NCI-H446 (cell line): ENCODE measurements around the gene ME3.
"Not testable (repeated sequence)": the region's sequence is repeated elsewhere in the genome, so short reads cannot be mapped to it uniquely, and the experiment has no call there.

Experiments
- DNase-seq, 2 experiments: peaks; one replicate each; lab custom pipeline; 2025; lab: John Stamatoyannopoulos, UW

Gene ME3

DNA sequence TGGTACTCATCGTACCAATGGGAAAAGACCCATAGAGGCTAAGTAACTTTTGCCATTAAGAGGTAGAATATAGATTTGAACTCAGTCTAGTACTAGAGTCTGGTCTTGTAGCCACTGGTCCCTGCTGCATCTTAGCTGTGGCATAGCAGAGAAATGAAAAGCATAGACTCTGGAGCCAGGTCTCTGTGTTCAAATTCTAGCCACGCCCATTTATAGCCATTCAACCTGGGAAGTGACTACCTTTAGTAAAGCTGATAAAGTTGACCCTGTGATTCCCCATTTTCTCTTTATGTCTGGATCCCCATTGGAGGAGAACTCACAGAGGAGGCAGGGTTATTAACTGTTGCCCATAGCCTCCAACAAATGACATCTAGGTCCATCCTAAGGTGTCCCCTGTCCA, 113.6 kb downstream of the ME3 start:
- DNase-seq, result no peak

DNA sequence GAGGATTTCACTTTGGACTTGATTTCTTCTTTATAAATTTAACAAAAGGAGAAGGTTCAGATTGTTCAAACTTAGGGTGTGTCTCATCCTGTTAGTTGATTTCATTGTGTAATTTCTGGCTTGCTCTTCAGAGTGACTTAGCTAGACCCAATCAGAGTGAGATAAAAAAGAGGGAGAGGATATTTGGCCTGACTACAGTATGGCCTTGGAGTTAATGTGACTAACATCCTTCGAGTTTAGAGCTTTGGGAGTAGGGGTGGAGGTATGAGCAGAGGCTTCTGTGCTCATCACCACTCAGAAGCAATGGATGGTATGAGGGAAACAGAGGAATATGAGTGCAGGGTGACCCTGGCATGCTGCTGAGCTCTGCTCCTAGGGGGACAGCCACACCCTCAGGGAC, 114.2 kb downstream of the ME3 start:
- DNase-seq, result no peak

DNA sequence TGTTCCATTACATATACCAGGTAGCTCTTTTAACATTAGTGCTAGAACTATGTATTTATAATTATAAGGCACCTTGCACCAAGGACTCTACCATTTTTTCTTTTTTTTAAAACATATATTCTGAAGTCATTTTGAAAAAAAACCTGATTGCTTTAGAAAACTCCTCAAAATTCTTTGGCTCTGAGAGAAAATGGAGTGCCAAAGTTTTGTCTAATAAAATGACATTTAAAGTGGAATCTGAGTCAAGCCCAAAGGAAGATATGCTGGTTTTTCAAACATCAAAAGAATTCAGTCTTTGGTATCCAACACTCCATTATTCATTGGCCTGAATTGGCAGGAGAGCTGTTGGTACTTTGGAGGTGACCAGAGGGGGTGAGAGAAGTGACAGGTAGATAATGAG, 116.5 kb downstream of the ME3 start:
- DNase-seq, result no peak

DNA sequence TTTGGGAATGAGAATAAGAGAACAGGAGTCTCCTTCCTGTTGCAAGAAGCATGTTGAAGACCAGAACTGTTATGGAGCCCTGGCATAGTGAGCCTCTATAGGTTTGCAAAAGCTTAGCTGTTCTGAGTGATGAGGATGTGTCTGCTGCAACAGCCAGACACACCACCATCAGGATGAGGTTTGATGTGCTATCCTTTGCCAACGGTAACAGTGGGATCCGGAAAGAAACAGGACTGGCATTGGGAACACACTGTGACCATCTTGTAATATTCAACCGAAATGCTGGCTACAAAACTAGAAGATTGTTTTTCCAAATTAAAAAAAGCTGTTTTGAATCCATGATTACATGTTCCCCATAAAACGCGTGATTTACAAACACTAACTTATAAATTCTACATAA, 117.0 kb downstream of the ME3 start:
- no peak for DNase-seq

DNA sequence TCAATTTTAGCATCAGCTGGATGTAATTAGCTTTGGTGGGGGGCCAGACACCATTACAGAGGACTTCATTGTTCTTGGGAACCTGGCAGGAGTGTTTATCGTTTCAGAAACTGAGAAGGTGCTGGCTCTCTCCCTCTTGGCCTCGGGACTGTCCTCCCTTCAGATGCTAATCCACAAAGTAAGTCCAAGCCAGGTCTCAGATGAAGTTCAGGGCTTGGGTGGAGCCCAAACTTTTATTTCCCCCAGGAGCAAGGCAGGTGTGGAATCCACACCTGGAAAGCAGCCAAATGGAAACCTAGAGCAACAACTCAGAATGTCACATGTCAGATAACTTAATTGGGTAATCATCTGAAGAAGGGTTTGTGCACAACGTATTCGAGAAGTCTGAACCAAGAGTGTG, 119.2 kb downstream of the ME3 start:
- no peak for DNase-seq

DNA sequence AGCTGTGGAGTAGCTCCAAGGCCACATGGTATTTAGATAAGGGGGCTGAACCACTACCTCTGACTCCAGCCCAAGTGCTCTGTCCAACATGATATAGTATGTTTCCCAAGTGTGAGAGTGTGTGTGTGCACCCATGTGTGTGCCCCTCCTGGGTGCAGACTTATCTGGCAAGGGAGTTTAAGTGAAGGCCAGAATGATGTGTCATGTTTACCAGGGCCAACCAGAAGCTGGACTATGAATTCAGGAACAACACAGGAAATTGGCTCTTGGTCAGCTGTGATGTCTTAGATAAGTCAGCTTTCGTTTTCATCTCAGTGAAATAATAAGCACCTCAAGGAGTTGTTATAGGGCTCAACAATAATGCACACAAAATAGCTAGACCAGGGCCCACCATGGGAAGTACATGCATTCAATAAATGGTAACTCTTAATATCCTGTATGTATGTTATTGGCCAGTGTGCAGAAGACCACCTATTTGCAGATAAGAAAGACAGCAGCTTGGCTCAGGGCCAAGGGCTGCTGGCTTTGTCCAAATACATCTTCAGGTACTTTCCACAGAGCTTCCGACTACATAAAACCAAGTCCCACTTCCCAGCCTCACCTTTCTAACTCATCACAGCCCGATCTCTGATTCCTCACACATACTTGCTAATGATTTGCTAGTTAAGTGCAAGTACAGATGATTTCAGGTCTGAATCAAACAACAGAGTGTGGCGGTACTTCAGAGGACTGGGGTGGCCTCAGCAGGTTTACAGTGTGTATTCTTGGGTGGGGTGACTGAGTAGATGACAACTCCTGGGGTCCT, 120.9 kb downstream of the ME3 start:
- DNase-seq, result peak in 1 of 2 experiments; percentile 41

DNA sequence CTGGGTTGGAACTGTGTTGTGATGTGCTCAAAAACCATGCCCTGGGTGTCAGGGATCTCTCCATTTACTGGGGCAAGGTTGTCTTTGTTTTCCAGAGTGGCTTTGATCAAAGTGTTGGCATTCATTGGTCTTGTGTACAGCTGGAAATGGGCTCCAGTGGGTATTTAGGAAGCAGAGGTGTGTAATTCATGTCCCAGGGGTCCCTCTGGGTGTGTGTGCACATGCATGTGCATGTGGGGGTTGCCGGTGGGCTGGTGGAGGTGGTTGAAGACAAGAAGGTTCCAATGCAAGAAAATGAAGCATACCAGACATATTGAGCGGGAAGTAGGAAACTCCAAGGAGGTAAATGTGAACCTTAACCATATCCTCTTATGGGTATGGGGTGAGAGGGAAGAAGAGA, 121.7 kb downstream of the ME3 start:
- DNase-seq, result no peak

DNA sequence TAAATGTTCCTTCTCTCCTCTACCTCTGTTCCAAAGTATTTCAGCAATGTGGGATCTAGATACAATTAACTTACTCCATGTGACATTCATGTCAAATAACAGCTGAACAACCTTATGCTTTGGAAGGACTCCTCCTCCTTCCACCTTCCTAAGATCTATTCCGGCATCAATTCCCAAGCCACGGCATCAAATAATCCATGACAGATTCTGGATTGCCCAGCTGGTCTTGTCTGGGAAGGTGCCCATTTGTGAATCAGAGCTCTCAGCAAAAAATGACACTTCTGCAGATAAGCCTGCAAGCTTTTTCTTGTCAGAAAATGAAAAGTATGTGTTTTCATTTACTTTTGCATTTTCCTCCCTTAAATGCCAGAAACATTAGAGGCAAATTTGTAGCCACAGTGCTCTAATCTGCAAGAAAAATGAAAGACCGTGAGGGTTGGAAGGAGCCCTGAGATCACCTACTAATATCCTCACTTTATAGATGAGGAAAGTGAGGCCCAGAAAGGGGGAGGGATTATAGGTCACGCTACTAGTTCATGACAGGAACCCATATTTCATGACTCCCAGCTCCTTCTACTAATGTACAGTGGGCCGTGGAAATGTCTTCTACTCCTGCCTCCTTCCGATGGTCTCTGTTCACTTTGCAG, 124.0 kb downstream of the ME3 start:
- DNase-seq, result peak in 1 of 2 experiments; percentile 43

DNA sequence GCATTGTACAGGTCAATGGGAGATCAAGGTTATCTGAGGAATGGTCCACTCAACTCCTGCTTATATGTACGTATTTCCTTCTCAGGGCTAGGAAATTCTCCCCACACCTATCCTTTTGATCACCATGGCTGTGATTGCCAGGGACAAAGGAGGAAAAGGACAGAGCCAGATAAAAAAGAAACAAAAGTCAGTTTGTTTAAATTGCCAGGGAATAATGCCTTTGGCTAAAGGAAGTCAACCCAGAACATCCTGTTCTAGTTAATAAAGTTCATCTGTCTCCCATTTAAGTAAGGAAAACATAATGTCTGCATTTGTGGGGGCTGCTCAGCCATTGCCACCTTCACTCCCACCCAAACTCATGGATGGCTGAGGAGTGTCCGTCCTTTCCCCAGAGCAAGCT, 124.7 kb downstream of the ME3 start:
- DNase-seq, result no peak

DNA sequence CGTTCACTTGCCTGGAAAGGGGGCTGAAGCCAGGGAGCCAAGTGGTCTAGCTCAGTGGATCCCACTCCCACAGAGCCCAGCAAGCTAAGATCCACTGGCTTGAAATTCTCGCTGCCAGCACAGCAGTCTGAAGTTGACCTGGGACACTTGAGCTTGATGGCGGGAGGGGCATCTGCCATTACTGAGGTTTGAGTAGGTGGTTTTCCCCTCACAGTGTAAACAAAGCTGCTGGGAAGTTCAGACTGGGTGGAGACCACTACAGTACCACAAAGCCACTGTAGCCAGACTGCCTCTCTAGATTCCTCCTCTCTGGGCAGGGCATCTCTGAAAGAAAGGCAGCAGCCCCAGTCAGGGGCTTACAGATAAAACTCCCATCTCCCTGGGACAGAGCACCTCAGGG, 131.1 kb downstream of the ME3 start:
- not testable (repeated sequence) for DNase-seq

DNA sequence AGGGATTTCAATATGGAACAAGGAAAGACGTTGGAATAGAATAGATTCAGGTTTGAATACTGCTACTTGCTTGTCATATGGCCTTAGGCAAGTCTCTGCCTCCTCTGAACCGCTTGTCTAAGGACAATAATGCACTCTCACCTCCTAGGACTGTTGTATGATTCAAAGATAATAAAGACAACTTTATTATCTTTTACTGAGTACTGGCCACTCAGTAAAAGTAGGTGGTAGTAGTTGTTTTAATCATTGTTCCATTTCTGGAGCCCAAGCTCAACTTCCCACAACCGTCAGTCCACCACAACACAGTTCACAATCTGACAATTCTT, 134.2 kb downstream of the ME3 start:
- DNase-seq, result no peak

DNA sequence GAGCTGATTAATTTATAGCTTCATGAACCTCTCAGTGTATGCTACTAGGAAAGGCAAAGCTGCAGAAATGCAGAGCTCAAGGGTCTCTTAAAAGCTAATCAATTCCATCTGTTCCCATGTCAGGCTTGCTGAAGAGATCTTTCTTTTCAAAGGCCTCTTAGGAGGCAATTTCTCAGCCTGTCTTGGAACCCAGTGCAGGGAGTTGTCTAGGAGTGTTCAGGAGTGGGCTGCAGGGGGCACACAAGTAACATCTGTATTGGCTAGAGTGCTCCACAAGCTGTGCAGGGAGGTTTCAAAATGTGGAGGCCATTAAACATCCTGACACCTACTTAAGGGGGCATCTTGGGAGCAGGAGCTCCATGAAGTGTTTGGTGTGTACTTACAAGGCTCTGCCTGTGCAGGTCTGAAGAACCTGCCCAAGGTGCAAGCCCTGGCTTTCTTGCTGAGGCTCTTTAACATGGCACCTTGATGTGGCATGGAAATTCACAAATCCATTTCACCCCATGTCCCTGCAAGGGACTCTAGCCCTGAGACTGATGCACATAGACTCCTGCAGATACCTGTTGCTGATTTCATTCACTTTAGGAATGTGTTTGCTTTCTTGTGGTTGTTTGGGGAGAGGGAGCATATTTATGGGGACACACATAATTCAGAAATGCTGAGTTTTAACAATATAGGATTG, 134.7 kb downstream of the ME3 start:
- DNase-seq, result no peak

DNA sequence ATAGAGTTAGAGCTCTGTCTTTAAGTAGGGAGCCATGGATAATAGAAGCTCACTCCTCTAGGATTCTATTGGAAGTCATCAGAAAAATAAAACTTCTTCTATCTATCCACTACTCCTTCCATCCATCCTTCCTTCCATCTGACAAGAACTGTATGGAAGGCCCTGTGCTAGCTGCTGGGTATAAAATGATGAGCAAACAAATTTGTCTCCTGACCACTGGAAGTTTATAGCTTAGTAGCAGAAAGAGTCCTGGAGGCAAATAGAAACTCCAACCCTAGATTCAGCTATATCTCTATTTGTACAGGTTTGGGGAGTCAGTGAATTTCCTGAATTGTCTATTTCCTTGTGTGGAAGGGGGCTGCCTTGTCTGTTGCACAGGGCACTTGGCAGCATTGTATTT, 136.6 kb downstream of the ME3 start:
- DNase-seq, result no peak

DNA sequence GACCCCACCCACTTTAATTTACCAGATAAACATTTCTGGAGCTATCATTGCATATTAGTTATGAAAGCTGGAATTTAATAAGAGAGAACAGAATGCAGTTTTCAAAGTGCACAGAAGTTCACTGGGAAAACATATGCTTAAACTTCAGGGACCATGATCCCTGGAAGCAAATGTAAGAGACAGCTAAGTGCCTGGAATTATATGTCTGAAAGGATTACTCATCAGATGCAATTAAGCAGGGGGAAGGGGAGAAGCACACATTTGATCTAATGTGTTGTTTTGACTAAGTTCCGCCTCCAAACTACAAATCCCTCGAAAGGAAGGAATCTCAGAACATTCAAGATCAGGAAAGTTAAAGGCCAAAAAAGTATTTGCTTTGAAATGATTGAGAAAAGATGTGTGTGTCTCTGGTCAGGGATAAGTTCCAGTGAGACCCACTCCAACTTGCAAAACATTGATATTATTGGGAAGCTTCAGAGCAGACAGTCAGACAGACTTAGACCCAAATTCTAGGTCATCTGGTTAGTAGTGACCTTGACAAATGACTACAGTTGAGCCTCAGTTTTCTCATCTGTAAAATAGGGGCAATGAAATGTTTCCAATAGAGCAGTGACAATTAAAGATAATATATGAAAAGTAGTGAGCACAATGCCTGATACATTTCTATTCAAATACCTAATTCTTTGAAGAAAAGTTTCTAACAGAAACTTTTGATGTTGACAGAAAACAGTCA, 147.6 kb downstream of the ME3 start:
- no peak for DNase-seq

DNA sequence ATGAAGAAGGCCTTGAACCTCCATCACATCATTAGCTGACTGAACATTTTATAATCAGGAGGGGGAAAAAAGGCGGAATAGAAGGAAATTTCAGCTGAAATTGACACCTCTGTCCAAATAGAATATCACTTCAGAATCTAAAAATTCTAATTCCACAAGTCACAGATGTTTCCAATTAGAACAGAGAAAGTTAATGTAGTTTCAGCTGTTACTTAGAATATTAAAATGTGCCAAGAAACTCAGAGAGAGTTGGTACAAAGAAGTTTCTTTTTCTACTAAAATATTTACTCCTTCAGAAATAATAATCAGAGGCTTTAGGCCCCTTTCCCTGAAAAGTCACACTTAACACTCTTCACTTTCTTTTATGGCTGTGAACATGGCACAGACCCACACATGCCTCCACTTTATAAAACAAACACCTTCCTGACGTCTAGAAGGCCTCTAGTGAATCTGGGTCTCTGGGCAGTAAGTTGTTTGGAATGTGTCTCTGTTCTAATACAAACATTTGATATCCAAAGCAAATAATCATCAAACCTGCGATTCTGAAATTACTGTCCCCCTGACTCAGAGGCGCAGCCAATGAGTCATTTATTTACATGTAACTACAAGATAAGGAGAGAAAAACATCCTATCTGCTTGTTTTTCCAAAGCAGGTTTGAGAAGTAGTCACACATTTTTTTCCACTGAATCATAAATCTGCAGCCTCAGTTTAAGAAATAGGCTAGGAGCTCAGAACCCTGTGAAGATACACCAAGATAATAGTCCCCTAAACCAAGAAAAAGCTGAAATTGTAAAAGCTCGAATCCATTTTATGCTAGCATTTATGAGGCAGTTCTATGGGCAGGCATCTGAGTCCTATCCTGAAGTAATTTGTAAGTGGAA, 148.4 kb downstream of the ME3 start:
- DNase-seq, result no peak

DNA sequence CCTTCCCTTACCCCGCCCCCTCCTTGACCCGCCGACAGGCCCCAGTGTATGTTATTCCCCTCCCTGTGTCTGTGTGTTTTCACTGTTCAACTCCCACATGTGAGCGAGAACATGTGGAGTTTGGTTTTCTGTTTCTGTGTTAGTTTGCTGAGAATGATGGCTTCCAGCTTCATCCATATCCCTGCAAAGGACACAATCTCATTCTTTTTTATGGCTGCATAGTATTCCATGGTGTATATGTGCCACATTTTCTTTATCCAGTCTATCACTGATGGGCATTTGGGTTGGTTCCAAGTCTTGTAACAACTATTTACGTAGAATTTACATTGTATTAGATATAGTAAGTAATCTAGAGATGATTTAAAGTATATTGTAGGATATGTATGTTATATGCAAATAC, 149.9 kb downstream of the ME3 start:
- DNase-seq, result not testable (repeated sequence)

DNA sequence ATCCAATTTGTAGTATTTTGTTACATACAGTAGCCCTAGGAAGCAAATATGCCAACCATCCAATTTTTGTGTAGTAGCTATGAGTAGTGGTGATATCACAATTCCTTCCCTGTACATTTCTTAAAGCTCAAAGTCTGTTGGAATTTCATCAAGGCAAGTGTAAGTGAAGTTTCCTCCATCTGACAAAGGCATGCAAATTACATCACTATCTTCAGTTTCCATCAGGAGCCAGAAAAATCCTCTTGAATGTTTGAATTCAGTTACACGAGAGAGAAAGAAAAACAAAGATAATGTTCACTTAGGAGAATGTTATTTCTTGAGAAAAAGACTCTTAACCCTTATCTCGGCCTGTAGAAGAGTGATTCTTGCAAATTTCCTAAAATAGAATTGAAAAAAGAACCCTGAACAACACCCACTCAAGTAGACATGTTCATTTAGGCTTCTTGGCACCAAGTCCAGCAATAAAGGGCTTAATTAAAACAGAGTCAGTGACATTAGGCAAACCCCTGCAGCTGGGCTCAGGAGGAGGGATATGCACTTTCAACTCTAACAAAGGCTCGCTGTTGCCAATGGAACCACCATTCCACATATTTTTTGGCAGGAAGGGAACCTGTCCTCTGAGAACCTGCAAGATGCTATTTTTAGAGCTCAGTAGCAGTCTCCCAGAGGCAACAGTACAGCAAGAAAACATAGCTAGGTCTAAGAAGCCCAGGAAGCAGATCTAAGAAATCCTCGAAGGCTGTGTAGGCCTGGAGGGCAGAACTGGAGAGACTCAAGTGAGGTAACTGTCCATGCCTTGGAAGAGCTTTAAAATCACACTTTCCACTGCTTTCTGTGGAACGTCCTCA, 153.1 kb downstream of the ME3 start:
- peak; percentile 37 to 66 for DNase-seq

DNA sequence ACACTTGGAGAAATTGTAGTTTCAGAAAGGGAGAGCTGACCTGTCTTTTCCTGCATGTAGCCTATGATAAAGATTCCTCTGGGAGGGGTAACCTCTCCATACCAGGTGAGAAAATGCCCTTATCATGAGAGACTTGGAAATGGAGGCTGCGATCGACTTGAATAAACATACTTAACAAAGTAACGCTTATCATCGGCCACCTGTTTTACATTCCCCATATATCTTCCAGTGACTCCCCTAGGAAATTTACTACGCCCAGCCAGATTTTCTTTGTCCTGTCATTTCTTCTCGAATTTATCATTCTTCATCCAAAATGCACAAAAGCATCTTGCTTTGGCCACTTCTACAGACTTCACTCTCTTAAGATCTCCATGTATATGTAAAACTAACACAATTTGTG, 154.2 kb downstream of the ME3 start:
- DNase-seq, result no peak

DNA sequence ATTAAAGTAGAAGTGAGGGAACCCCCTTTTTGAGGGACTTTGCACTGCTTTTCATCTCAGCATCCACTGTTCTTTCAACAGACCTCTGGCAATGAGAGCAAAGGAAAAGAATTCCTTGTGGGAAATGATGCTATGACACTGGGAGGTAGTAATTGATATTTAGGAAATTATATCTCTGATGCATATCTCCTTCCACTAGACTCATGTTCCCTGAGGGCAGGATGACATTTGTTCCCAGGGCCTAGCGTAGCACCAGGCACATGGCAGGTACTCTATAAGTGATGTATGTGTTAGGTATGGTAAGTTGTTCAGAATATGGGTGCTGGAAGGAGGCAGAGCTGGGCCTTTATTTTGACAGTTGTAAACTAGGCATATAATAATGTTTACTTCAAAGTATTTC, 154.9 kb downstream of the ME3 start:
- DNase-seq, result no peak

DNA sequence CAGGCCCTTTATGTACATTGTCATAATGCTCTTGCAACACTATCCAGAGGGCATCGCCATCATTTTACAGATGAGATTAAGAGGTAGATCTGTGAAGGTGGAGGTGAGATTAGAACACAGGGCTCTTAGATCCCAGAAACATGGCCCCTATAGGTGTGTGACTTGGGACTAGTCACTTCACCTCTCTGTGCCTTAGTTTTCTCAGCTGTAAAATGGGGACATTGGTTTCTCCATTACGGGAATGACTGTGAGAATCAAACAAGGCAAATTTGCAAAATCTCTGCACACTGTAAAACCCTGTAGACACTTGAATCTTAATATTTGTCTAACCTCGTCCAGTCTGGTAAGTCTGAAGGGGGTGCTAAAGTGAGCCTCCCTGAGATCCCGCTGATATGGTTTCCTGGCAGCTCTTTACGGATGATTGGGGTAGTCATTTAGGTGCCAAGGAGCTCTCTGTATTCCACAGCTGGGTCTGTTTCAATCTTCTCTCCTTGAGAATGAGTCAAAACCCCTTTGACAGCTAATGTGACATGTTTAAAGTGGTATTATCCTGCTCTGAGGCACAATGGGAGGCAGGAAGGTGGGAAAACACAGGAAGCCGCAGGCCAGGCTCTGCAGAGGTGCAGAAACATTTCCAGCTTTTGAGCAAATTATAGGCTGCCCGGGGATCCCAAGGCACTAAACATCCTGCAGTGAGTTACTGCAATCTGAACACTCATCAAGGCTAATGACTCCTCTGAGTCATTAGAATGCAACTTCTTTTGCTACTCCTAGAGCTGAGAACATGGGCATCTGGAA, 156.9 kb downstream of the ME3 start:
- DNase-seq, result peak in 1 of 2 experiments; percentile 34
